Upper lobe of left lung (tissue), 6 donors: ENCODE data around the gene RBBP8NL. TPM values are rescaled to one million over a fixed set of nuclear protein-coding genes. Genes with fewer than 3 reads are reported as not detected.

Source experiments
- ATAC-seq, 2 donors: fragments of 200-7000 bp; cut with Tn5 transposase; one replicate each; pipeline ENCODE4 v1.9.1; 2022; ENCODE audit warnings: mild to moderate bottlenecking in 2 of 2, moderate library complexity in 2 of 2; ENCODE audit not compliant: low FRiP score in 2 of 2
- DNase-seq, 2 donors: peaks; one replicate each; pipeline ENCODE4 v3.0.0-alpha.2; 2019 to 2020
- H3K27ac ChIP-seq, 4 donors: fragments of 200-600 bp; sonication (generic); one replicate each; pipeline ENCODE4 v1.5.1; 2016 to 2019
- H3K27me3 ChIP-seq, 4 donors: fragments of 200-600 bp; sonication (generic); one replicate each; pipeline ENCODE4 v1.5.1; 2017 to 2019
- H3K36me3 ChIP-seq, 4 donors: fragments of 200-600 bp; sonication (generic); one replicate each; pipeline ENCODE4 v1.5.1; 2016 to 2019
- H3K4me1 ChIP-seq, 4 donors: fragments of 200-600 bp; sonication (generic); one replicate each; pipeline ENCODE4 v1.5.1; 2018 to 2019
- H3K4me3 ChIP-seq, 4 donors: fragments of 200-600 bp; sonication (generic); one replicate each; pipeline ENCODE4 v1.5.1; 2017 to 2019; ENCODE audit warnings: mild to moderate bottlenecking in 2 of 4, moderate library complexity in 1 of 4
- H3K9me3 ChIP-seq, 4 donors: fragments of 200-600 bp; sonication (generic); one replicate each; pipeline ENCODE4 v1.5.1; 2018 to 2019
- EP300 ChIP-seq, 4 donors: sonication (generic); formaldehyde crosslinking; IDR thresholded peaks; one replicate each; pipeline ENCODE4 v1.5.1; 2017; ENCODE audit warnings: antibody characterized with exemption in 4 of 4, control low read depth in 2 of 4
- POLR2A ChIP-seq, 4 donors: fragments of 450-650 bp; IDR thresholded peaks; one replicate each; pipeline ENCODE4 v1.5.1; 2016 to 2017; ENCODE audit warnings: antibody characterized with exemption in 4 of 4, mild to moderate bottlenecking in 2 of 4
- POLR2AphosphoS5 ChIP-seq, 2 donors: sonication (generic); formaldehyde crosslinking; IDR thresholded peaks; one replicate each; pipeline ENCODE4 v1.5.1; 2017; ENCODE audit warnings: antibody characterized with exemption in 2 of 2
- WGBS, 2 donors: methylation state at CpG; one replicate each; pipeline ENCODE4 v1.1.5; 2017 to 2018; 5-methylcytosine and 5-hydroxymethylcytosine counted together
- total RNA-seq, 6 donors: library from RNA; depleted of rRNA in 4 of 6; stranded (reverse); fragments of >200 nt in 4 of 6; gene quantifications; one replicate each; pipeline versions ENCODE4 v1.1.0 to v1.2.1, GENCODE V29; 2016 to 2021
- TF ChIP-seq, protein P1 (sequence below), 6 experiments: fragments of 450-650 bp in 4 of 6; fragments of 200-600 bp in 2 of 6; sonication (generic) in 2 of 6; IDR thresholded peaks; one replicate each; pipeline ENCODE4 v1.5.1; 2016 to 2019; ENCODE audit warnings: antibody characterized with exemption in 6 of 6
- donor health status: DM: no; HTN: no; CAD: no; lungs with moderate emphysema.
- donor health status: DM: no; HTN: yes; CAD: no; lungs with severe emphysema.

RBBP8NL gene
- total RNA-seq, 6 donors from 2014 or later = 0.51 to 6.3 (median 1.9) TPM; not detected in 1

DNA sequence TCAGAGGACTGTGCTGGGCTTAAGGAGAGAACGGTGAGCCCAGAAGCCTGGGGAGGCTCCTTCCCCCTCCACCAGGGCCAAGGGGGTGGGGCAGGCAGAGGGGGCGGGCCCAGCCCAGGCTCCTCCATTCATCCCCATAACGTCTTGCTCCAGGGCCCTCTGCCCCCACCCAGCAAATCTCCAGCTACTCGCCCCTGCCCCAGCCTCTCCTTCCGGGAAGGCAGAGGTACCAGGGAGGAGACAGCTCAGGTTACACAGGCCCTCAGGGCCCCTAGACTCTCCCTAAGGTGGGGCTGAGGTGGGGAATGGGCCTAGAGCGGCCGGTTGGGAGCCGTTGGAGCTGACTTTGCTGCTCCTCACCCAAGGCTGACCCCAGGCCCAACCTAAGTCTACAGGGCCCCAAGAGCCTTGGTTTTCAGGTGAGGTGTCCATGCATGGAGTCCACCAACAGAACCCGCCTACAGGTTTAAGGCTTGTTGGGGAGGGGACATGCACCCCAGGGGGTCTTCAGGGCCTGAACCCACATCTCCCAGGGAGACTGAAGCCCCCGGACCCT, 61.4 kb downstream of the RBBP8NL start:
- DNase-seq (peak; percentile 81 to 84), ATAC-seq (peak in 1 of 2 donors; percentile 40)
- Histone ChIP-seq H3K27ac (peak overlapping the region; percentile 92 to 98 (median 95)), H3K27me3 (peaks cover 0 to 29% (median 2%) of the 10 kb centered on the region in 4 donors), H3K4me3 (peak overlapping the region; percentile 61 to 94 (median 90)), H3K9me3 (no peaks in the 10 kb centered on the region), H3K4me1 (peaks cover 75 to 100% (median 91%) of the 10 kb centered on the region in 4 donors), H3K36me3 (peaks cover 0 to 10% (median 0%) of the 10 kb centered on the region in 4 donors)
- TF ChIP-seq POLR2A (IDR thresholded peaks at IDR 0.05) = peak in 3 of 4 donors; percentile 15 to 27 (median 27)
- TF ChIP-seq POLR2AphosphoS5 (IDR thresholded peaks at IDR 0.05) = peak; percentile 18 to 38
- TF ChIP-seq, protein P1, sequence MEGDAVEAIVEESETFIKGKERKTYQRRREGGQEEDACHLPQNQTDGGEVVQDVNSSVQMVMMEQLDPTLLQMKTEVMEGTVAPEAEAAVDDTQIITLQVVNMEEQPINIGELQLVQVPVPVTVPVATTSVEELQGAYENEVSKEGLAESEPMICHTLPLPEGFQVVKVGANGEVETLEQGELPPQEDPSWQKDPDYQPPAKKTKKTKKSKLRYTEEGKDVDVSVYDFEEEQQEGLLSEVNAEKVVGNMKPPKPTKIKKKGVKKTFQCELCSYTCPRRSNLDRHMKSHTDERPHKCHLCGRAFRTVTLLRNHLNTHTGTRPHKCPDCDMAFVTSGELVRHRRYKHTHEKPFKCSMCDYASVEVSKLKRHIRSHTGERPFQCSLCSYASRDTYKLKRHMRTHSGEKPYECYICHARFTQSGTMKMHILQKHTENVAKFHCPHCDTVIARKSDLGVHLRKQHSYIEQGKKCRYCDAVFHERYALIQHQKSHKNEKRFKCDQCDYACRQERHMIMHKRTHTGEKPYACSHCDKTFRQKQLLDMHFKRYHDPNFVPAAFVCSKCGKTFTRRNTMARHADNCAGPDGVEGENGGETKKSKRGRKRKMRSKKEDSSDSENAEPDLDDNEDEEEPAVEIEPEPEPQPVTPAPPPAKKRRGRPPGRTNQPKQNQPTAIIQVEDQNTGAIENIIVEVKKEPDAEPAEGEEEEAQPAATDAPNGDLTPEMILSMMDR (IDR thresholded peaks at IDR 0.05) = no peak
- peak in 2 of 4 donors; percentile 13 to 42 for TF ChIP-seq EP300 (IDR thresholded peaks at IDR 0.05)
- WGBS, 2 donors = 32% methylated on average over 10 of the region's 10 CpGs; no CpG with 5 or more reads in 1 of the 2 donors

DNA sequence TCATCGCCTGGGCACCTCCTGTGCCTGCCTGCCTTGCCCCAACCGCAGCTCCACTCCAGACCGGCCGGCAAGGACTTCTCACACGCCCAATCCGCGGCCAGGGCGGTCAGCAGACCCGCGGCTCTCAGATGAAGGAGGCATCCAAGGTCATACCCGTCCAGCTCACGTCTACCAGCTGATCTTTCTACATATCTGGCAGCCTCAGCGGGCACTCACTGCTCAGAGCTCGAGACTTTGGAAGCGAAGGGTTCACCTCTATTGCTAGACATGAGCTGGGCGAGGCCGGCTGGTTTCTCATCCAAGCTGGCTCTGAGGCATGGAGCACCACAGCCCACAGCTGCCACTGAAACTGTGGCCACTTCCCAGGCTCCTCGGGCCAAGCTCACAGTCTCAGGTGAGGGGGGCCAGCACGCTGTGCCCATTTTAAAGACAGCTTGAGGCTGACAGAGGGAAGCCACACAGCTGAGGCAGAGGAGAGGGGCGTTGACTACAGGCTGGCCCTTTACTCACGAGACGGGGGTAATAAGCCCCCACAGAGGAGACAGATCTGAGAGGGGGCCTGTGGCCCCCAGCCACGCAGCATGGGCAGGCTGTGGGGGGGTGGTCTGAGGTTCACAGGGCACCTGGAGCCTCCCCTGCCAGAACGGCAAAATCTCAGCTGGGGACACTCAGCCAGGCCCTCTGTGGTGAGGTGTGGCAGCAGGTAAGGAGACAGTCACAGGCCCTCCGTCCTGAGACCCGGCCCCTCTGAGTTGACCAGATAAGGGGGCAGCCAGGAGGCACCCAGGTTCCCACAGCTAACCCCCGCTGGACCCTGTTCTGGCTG, 62.2 kb downstream of the RBBP8NL start:
- Histone ChIP-seq H3K36me3 (peaks cover 0 to 10% (median 0%) of the 10 kb centered on the region in 4 donors), H3K27ac (peak overlapping the region; percentile 92 to 98 (median 95)), H3K4me1 (peaks cover 77 to 97% (median 88%) of the 10 kb centered on the region in 4 donors), H3K4me3 (peak overlapping the region; percentile 61 to 94 (median 90)), H3K27me3 (peaks cover 0 to 29% (median 2%) of the 10 kb centered on the region in 4 donors), H3K9me3 (no peaks in the 10 kb centered on the region)
- DNase-seq = peak; percentile 87 to 91
- peak; percentile 5 to 48 for ATAC-seq
- peak in 2 of 4 donors; percentile 42 to 60 for TF ChIP-seq POLR2A (IDR thresholded peaks at IDR 0.05)
- TF ChIP-seq, protein P1 (IDR thresholded peaks at IDR 0.05) = no peak
- no peak for TF ChIP-seq EP300 (IDR thresholded peaks at IDR 0.05)
- TF ChIP-seq POLR2AphosphoS5 (IDR thresholded peaks at IDR 0.05) = peak in 1 of 2 donors; percentile 61
- WGBS, 2 donors = 32 to 55% methylated on average over 4 to 27 of the region's 27 CpGs

GRCh38 chr20:62363920-62364851, 63.2 kb downstream of the RBBP8NL start:
- Histone ChIP-seq H3K36me3 (peaks cover 0 to 10% (median 0%) of the 10 kb centered on the region in 4 donors), H3K4me3 (peak overlapping the region; percentile 61 to 94 (median 90)), H3K9me3 (no peaks in the 10 kb centered on the region), H3K27ac (peak overlapping the region; percentile 92 to 98 (median 95)), H3K27me3 (peaks cover 0 to 29% (median 2%) of the 10 kb centered on the region in 4 donors), H3K4me1 (peaks cover 75 to 94% (median 88%) of the 10 kb centered on the region in 4 donors)
- WGBS, 2 donors = 58 to 89% methylated on average over 1 to 22 of the region's 22 CpGs
- DNase-seq (peak; percentile 44 to 71), ATAC-seq (peak in 1 of 2 donors; percentile 0)
- TF ChIP-seq POLR2A (IDR thresholded peaks at IDR 0.05) (no peak), POLR2AphosphoS5 (IDR thresholded peaks at IDR 0.05) (peak; percentile 14 to 31), EP300 (IDR thresholded peaks at IDR 0.05) (peak in 2 of 4 donors; percentile 23 to 70)
- TF ChIP-seq, protein P1 (IDR thresholded peaks at IDR 0.05) = no peak
